HEK293T (cell line): Measurements from ENCODE around the gene ANKRD33B.

Experiments used
- BHLHE40 ChIP-seq: fragments of 450-650 bp; IDR thresholded peaks from 2 replicates; pipeline ENCODE4 v1.6.1; 2016; ENCODE audit warnings: mild to moderate bottlenecking, moderate library complexity, borderline replicate concordance
- CTBP1 ChIP-seq: fragments of 450-650 bp; IDR thresholded peaks from 2 replicates; pipeline ENCODE4 v1.6.1; 2016; ENCODE audit warnings: borderline replicate concordance
- HDGF ChIP-seq: fragments of 450-650 bp; IDR thresholded peaks from 2 replicates; pipeline ENCODE4 v1.6.1; 2017; ENCODE audit warnings: antibody characterized with exemption, borderline replicate concordance
- NFRKB ChIP-seq: fragments of 450-650 bp; IDR thresholded peaks from 2 replicates; pipeline ENCODE4 v1.6.1; 2016; ENCODE audit warnings: mild to moderate bottlenecking, moderate library complexity
- SUZ12 ChIP-seq: fragments of 450-650 bp; IDR thresholded peaks from 2 replicates; pipeline ENCODE4 v1.6.1; 2016; ENCODE audit warnings: mild to moderate bottlenecking

DNA sequence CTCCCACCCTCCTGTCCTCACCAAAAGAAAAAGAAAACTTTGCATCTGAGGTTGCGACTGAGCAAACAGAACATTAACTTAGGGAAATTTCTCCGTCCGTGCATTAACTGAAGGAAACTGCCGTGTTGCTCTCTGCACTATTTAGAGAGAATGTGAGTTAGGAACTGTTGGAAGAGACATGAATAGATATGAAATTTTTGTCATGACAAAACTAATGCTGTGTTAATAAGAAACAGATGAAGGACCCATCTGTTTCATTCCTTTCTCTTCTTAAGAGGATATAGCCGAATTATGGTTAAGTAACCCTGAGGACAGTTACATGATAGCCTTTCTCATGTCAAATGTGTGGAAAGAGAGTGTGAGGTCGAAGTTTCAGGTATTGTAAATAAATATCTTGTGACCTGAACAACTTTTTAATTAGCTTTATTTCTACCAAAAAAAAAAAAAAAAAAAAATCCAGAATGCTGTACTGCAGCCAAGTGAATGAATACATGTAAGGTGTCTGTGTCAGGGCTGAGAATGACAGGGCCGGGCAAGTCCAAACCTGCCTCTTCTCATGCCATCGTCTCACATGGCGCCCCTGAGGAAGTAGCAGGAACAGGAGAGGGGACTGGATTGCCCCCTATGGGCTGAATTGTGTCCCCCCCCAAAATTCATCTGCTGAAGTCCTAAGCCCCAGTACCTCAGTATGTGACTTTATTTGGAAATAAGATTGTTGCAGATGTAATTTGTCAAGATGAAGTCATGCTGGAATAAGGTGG is 35.6 kb upstream of the ANKRD33B start:
- no peak for TF ChIP-seq CTBP1
- no peak for TF ChIP-seq SUZ12
- no peak for TF ChIP-seq HDGF
- no peak for TF ChIP-seq NFRKB
- no peak for TF ChIP-seq BHLHE40
